Measurements from ENCODE around the gene MAD2L2. TPM values are rescaled to one million over a fixed set of nuclear protein-coding genes. Genes with fewer than 3 reads are reported as not detected.

Gene MAD2L2
- total and polyA plus RNA-seq, 9 of the 15 experiments (the other 6 are each of a cell fraction or from before 2014, with no cell fraction given), result 12.4 to 286 (median 143) TPM

DNA sequence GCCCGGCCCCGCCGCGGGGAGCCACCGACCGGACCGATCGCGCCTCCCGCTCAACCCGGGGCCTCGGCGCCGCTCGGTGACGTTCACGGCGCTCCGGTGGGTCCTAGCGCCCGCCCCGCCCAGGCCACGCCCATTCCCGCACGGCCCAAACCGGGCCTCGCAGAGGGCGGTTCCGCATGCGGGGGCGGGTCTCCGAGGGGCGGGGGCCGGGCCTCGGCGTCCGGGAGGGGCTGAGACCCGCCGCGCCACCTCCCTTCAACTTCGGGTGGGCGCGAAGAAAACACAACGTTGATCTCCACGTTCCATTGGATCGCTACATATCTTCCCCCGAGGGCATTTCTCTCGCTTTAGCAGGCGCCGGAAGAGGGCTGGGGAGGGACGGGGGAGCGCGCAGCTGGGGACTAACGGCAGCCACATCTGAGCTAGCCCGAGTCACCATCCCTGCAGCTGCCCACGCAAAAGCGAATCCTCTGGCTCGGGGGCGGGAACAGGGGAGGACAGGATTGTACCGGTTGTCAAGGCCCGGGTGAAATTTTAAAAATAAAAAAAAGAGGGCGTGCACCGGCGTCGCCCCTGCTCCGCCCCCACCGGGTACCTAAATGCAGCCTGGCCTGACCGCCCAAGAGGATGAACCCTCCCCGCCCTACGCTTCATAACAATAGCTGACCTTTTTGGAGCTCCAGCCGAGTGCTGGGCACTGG is at the start of gene MAD2L2 (continued):
- TF ChIP-seq, protein P1, sequence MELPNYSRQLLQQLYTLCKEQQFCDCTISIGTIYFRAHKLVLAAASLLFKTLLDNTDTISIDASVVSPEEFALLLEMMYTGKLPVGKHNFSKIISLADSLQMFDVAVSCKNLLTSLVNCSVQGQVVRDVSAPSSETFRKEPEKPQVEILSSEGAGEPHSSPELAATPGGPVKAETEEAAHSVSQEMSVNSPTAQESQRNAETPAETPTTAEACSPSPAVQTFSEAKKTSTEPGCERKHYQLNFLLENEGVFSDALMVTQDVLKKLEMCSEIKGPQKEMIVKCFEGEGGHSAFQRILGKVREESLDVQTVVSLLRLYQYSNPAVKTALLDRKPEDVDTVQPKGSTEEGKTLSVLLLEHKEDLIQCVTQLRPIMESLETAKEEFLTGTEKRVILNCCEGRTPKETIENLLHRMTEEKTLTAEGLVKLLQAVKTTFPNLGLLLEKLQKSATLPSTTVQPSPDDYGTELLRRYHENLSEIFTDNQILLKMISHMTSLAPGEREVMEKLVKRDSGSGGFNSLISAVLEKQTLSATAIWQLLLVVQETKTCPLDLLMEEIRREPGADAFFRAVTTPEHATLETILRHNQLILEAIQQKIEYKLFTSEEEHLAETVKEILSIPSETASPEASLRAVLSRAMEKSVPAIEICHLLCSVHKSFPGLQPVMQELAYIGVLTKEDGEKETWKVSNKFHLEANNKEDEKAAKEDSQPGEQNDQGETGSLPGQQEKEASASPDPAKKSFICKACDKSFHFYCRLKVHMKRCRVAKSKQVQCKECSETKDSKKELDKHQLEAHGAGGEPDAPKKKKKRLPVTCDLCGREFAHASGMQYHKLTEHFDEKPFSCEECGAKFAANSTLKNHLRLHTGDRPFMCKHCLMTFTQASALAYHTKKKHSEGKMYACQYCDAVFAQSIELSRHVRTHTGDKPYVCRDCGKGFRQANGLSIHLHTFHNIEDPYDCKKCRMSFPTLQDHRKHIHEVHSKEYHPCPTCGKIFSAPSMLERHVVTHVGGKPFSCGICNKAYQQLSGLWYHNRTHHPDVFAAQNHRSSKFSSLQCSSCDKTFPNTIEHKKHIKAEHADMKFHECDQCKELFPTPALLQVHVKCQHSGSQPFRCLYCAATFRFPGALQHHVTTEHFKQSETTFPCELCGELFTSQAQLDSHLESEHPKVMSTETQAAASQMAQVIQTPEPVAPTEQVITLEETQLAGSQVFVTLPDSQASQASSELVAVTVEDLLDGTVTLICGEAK (IDR thresholded peaks at IDR 0.05), result 0 out of 2 replicates have a peak, but pooled peaks have one; percentile 49
- TF ChIP-seq, protein P1 (CRISPR knock-in tag; IDR thresholded peaks at IDR 0.05), result no peak
- TF ChIP-seq SMARCE1 (IDR thresholded peaks at IDR 0.05), result peak; percentile 57
- peak; percentile 91 for TF ChIP-seq POLR2G (IDR thresholded peaks at IDR 0.05; ENCODE audit: low read depth, low read length)
- TF ChIP-seq ZNF24 (IDR thresholded peaks at IDR 0.05), result 0 out of 2 replicates have a peak, but pooled peaks have one; percentile 32
- peak; percentile 87; the same call in 1 of the 2 replicates for TF ChIP-seq GATAD2B (IDR thresholded peaks at IDR 0.05; ENCODE audit: borderline replicate concordance)
- TF ChIP-seq ELF1 (tag; IDR thresholded peaks at IDR 0.05), result peak; percentile 75; the same call in 1 of the 2 replicates
- TF ChIP-seq SIN3B (IDR thresholded peaks at IDR 0.05; ENCODE audit: low read depth), result peak; percentile 84
- peak; percentile 65; the same call in 1 of the 2 replicates for TF ChIP-seq NR2C2 (CRISPR knock-in tag; IDR thresholded peaks at IDR 0.05)
- TF ChIP-seq NR2C2 (tag; IDR thresholded peaks at IDR 0.05), result peak; percentile 29; the same call in 1 of the 2 replicates
- peak; percentile 41 for TF ChIP-seq NCOR1 (IDR thresholded peaks at IDR 0.05)
- TF ChIP-seq ZNF644 (tag; IDR thresholded peaks at IDR 0.05; ENCODE audit: low read depth), result no peak
- TF ChIP-seq KLF6 (CRISPR knock-in tag; IDR thresholded peaks at IDR 0.05; ENCODE audit: borderline replicate concordance), result 0 out of 2 replicates have a peak, but pooled peaks have one; percentile 38
- peak; percentile 25; the same call in 1 of the 2 replicates for TF ChIP-seq ZNF766 (CRISPR knock-in tag; conservative IDR thresholded peaks at IDR 0.05)
- no peak for TF ChIP-seq SAFB (IDR thresholded peaks at IDR 0.05; ENCODE audit: borderline replicate concordance, low read depth, low read length)
- TF ChIP-seq ZNF23 (CRISPR knock-in tag; IDR thresholded peaks at IDR 0.05), result no peak
- 0 out of 2 replicates have a peak, but pooled peaks have one; percentile 2 for TF ChIP-seq DIDO1 (tag; IDR thresholded peaks at IDR 0.05; ENCODE audit: low read depth)
- TF ChIP-seq ZNF134 (CRISPR knock-in tag; conservative IDR thresholded peaks at IDR 0.05), result 0 out of 2 replicates have a peak, but pooled peaks have one; percentile 39
- no peak for TF ChIP-seq ASH1L (IDR thresholded peaks at IDR 0.05; ENCODE audit: borderline replicate concordance, low read depth, partially characterized antibody)
- TF ChIP-seq ZNF263 (CRISPR knock-in tag; IDR thresholded peaks at IDR 0.05; ENCODE audit: borderline replicate concordance), result 0 out of 2 replicates have a peak, but pooled peaks have one; percentile 14
- peak; percentile 72; the same call in 1 of the 2 replicates for TF ChIP-seq PHF8 (IDR thresholded peaks at IDR 0.05; ENCODE audit: borderline replicate concordance, low read length)
